Activated CD8-positive, alpha-beta memory T cell treated with anti-CD3 and anti-CD28 coated beads for 48 hours (primary cell): Measurements from ENCODE around the gene SCRT2.
"Not testable (repeated sequence)": the region's sequence is repeated elsewhere in the genome, so short reads cannot be mapped to it uniquely, and the experiment has no call there.

Source experiments
- DNase-seq, 3 experiments: peaks; one replicate each; pipeline ENCODE4 v3.0.0-alpha.2; 2020; ENCODE audit warnings: low read depth in 2 of 3, low spot score in 2 of 3

Gene SCRT2

GRCh38 chr20:653110-653589 is 22.5 kb downstream of the SCRT2 start, which contains the start of gene SRXN1:
Gene SRXN1, minus strand, starts transcription at chr20:653200. Its CDS starts 15 bp downstream, at chr20:653185.
- DNase-seq = peak; percentile 72 to 79 (median 74)

- DNase-seq = peak in 2 of 3 experiments; percentile 8 to 13
These were observed 22.9 kb downstream of the SCRT2 start for GRCh38 chr20:652615-653109.

GRCh38 chr20:651713-652614 is 23.6 kb downstream of the SCRT2 start:
- no peak for DNase-seq

- no peak for DNase-seq
These were observed 24.6 kb downstream of the SCRT2 start for GRCh38 chr20:650954-651353.

DNA sequence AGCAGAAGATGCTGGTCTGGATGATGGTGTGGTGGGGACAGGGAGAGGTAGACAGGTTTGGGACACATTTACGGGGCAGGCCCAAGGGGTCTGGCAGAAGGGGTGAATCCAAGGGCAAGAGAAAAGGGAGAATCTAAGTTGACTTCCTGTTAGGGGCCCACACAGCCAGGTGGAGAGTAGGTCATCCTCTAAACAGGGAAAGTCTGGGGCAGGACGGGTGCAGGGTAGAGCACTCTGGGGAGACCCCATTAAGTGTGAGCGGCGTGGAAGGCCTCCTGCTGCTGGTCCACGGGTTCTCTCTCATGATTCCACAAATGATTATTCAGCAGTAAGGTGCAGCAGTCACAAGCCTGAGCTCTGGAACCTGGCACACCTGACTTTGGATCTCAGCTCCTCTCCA is 25.3 kb downstream of the SCRT2 start:
- no peak for DNase-seq

- no peak for DNase-seq
These were observed 28.1 kb downstream of the SCRT2 start for GRCh38 chr20:647479-648019.

- DNase-seq = no peak
These were observed 28.8 kb downstream of the SCRT2 start for GRCh38 chr20:646868-647233.

- no peak for DNase-seq
These were observed 29.3 kb downstream of the SCRT2 start for GRCh38 chr20:646107-646867.

- DNase-seq = peak; percentile 44 to 66 (median 51)
These were observed 30.1 kb downstream of the SCRT2 start for GRCh38 chr20:645318-646106.

DNA sequence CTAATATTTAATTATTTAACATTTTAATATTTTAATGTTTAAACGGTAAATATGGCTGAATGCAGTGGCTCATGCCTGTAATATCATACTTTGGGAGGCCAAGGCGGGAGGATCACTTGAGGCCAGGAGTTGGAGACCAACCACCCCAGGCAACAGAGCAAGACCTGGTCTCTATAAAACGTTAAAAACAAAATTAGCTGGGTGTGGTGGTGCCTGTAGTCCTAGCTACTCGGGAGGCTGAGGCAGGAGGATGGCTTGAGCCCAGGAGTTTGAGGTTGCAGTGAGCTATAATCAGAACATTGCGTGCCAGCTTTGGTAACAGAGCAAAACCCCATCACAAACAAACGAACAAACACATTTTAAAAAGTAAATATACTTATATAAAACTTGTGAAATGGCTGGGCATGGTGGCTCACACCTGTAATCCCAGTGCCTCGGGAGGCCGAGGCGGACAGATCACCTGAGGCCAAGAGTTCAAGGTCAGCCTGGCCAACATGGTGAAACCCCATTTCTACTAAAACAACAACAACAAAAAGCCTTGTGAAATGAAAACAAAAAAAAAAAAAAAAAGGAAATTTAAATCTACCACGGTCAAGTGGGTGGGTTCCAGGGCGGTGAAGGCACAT is 30.8 kb downstream of the SCRT2 start:
- no peak for DNase-seq

DNA sequence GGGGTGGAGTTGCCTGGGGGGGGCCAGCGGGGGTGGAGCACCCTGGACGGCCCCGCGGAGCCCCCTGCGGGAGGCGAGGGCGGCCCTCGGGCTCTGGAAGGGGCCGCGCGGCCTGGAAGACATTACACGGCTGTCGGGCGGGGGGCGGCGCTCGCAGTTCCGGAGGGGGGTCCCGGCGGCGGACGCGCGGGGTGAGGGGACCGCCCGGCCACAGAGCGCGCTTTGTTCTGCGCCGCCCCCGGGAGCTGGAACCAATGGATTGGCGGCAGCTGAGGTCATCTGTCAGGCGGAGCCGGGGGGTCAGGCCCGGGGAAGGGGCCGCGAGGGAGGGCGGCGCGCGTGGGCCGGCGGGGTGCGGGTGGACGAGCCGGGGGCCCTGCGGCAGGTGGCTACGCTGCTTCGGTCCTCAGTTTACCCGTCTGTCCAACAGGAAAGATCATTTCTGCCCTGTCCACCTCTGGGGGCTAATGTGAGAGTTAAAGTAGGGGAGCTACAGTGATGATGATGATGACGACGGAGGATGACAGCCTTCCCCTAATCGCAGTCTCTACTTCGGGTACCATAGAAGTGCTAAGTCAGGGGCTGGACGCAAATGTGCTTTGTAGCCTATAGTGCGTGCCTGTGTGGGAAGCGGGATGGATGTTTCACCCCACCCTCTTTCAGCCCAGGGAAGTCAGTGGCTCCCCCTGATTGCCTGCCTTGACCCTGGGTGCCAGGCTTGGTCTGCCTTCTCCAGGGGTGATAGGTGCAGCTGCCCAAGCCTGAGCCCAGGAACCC is 33.0 kb downstream of the SCRT2 start:
- DNase-seq = no peak

GRCh38 chr20:642013-642397 is 33.6 kb downstream of the SCRT2 start:
- DNase-seq = not testable (repeated sequence)

DNA sequence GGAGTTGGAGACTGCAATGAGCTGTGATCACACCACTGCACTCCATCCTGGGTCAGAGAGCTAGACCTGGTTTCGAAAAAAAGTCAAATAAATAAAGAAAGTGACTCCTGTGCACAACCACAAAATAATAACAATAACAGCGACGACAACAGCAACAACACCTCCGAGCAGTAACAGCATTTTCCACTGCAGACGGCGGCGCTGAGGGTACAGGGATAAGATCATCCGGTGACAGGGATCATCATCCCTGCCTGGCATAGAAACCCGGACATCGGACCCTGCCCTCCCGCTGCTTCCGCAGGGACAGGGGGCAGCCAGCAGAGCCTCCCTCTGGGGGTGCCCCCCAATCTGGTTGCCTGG is 34.1 kb downstream of the SCRT2 start:
- no peak for DNase-seq

DNA sequence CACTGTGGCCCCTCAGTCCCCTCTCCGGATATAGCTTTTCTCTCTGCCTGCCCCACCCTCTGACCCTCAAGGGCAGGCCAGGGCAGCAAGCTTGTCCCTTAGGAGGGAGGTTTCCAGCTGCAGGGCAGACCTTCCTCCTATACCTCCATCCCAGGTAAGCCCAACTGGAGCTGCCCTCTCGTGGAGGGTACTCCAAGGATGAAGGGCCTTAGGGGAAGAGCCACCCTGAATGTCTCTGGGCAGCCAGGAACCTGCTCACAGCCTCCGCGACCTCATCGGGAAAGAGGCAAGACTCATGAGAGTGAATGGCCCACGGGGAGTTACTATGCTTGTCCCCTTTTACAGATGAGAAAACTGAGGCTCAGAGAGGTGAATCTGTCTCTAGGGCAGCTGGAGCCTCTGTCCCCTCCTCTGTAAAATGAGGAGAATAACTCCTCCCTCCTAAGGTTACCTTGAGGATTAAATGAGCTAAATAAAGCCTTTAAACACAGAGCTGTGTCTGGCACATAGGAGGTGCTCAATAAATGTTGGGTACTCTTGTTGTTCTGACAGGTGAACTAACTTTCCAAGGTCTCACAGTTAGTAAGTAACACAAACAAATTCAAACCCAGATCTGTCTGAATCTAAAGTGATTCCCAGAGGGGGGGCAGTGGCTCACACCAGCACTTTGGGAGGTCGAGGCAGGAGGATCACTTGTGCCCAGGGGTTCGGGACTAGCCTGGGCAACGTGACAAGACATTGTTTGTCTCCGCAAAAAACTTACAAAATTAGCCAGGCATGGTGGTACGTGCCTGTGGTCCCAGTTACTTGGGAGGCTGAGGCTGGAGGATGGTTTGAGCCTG is 34.7 kb downstream of the SCRT2 start:
- no peak for DNase-seq

DNA sequence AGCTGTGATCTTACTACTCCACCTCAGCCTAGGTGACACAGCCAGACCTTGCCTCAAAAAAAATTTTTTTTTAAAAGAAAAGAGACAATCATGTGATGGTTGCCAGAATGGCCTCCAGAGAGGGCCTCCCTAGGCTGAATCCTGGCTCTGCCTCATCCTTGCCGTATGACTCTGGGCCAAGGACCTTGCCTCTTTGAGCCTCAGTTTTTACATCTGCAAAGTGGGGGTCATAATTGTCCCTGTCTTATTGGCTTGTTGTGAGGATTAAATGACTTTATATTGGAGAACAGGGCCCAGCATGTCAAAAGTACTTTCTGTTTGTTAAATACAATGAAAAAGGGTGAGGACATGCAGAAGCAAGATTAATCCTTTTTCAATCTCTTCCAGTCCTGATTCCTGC is 37.0 kb downstream of the SCRT2 start:
- DNase-seq = no peak

GRCh38 chr20:637559-637958 is 38.0 kb downstream of the SCRT2 start:
- no peak for DNase-seq

DNA sequence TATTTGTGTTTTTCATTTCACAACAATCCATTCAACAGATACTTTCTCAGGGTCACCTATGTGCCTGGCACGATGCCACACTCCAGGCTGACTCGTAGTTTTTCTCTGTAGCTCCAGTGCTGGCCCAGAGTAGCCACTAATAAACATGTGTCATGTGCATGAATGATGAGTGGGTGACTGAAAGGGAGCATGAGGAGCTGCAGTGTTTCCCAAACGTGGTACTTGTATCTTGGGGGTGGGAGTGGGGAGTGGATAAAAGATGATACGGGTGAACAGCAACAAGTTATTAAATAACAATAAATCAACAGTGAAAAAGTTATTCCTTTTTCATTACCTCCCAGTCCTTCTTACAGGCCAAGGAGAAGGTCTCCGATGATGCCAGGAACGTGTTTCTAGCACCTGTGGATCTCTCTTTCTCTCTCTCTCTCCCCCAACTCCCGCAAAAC is 39.7 kb downstream of the SCRT2 start:
- DNase-seq = no peak

- DNase-seq = no peak
These were observed 40.3 kb downstream of the SCRT2 start for GRCh38 chr20:635028-635892.
